Prostate gland (tissue), 2 donors: ENCODE data around the gene DNAJC1.

Experiments
- POLR2A ChIP-seq: fragments of 450-650 bp; IDR thresholded peaks from one replicate; pipeline ENCODE4 v1.6.1; 2016; ENCODE audit warnings: antibody characterized with exemption, mild to moderate bottlenecking
- TF ChIP-seq, protein P1 (sequence below), 4 experiments: fragments of 200-600 bp in 2 of 4; fragments of 450-650 bp in 2 of 4; sonication (generic) in 2 of 4; IDR thresholded peaks; 1 replicate in 3 of 4; 2 replicates in 1 of 4; pipeline ENCODE4 v1.5.1; 2016 to 2019; ENCODE audit warnings: antibody characterized with exemption in 4 of 4, mild to moderate bottlenecking in 2 of 4, moderate library complexity in 2 of 4

DNA sequence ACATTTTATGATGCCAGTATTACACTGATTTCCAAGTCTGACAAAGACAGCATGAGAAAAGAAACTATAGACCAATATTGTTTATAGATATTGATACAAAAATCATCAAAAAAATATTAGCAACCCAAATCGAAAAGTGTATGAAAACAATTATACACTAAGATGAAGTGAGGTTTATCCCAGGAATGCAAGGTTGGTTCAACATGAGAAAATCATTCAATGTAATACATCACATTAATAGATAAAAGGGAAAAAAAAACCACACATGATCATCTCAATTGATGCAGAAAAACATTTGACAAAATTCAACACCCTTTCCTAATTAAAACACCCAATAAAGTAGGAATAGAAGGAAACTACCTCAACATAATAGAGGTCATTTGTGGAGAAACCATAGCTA lies 153.9 kb downstream of the DNAJC1 start:
- TF ChIP-seq, protein P1, sequence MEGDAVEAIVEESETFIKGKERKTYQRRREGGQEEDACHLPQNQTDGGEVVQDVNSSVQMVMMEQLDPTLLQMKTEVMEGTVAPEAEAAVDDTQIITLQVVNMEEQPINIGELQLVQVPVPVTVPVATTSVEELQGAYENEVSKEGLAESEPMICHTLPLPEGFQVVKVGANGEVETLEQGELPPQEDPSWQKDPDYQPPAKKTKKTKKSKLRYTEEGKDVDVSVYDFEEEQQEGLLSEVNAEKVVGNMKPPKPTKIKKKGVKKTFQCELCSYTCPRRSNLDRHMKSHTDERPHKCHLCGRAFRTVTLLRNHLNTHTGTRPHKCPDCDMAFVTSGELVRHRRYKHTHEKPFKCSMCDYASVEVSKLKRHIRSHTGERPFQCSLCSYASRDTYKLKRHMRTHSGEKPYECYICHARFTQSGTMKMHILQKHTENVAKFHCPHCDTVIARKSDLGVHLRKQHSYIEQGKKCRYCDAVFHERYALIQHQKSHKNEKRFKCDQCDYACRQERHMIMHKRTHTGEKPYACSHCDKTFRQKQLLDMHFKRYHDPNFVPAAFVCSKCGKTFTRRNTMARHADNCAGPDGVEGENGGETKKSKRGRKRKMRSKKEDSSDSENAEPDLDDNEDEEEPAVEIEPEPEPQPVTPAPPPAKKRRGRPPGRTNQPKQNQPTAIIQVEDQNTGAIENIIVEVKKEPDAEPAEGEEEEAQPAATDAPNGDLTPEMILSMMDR (IDR thresholded peaks at IDR 0.05) = no peak
- no peak for TF ChIP-seq POLR2A
